ENCODE data around the gene WDR62.

Gene WDR62

GRCh38 chr19:36142496-36142895 is 87.8 kb downstream of the WDR62 start:
- DNase-seq: no peak

GRCh38 chr19:36144624-36145023 is 89.9 kb downstream of the WDR62 start:
- DNase-seq: no peak

GRCh38 chr19:36149673-36150406 is 95.1 kb downstream of the WDR62 start:
- DNase-seq: no peak

- DNase-seq: no peak
Measured at GRCh38 chr19:36150586-36150985, 95.9 kb downstream of the WDR62 start.

GRCh38 chr19:36151144-36152018 is 96.7 kb downstream of the WDR62 start:
- DNase-seq: peak; percentile 84

GRCh38 chr19:36152019-36152351 is 97.3 kb downstream of the WDR62 start:
- DNase-seq: no peak

- peak; percentile 86 for DNase-seq
Measured at GRCh38 chr19:36152352-36153091, 97.8 kb downstream of the WDR62 start, which contains the start of gene COX7A1. Gene COX7A1, minus strand, starts transcription at chr19:36152447. Its CDS starts 40 bp downstream, at chr19:36152407.

GRCh38 chr19:36153126-36153525 is 98.4 kb downstream of the WDR62 start:
- no peak for DNase-seq

Measured in right hindlimb (tissue), 1 donor.